ENCODE data around the gene PAXIP1. TPM values are rescaled to one million over a fixed set of nuclear protein-coding genes. Genes with fewer than 3 reads are reported as not detected.

The PAXIP1 gene
- total and polyA plus RNA-seq, 10 of the 15 experiments (the other 5 are each of a cell fraction or from before 2014, with no cell fraction given): 7.3 to 27.2 (median 18.1) TPM

DNA sequence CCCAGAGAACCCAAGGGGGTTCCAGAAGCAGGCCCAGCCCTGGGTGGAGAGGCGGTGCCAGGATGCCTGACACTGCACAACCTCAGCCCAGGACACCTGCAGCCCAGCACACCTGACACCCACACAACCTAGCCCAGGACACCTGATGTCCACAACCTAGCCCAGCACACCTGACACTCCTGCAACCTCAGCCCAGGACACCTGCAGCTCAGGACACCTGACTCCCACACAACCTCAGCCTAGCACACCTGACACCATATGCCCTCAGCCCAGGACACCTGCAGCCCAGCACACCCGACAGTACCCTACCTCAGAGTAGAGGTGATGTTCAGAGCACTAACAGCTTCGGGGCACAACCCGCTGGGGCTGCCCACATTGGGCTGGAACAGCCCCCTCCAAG, 87.3 kb downstream of the PAXIP1 start:
- WGBS (ENCODE audit: insufficient coverage, insufficient replicate concordance, low lambda C conversion rate, missing lambda C conversion rate): 37% methylated on average over 4 of the region's 4 CpGs

More for the DNA sequence above, 87.3 kb downstream of the PAXIP1 start:
- TF ChIP-seq, protein P1, sequence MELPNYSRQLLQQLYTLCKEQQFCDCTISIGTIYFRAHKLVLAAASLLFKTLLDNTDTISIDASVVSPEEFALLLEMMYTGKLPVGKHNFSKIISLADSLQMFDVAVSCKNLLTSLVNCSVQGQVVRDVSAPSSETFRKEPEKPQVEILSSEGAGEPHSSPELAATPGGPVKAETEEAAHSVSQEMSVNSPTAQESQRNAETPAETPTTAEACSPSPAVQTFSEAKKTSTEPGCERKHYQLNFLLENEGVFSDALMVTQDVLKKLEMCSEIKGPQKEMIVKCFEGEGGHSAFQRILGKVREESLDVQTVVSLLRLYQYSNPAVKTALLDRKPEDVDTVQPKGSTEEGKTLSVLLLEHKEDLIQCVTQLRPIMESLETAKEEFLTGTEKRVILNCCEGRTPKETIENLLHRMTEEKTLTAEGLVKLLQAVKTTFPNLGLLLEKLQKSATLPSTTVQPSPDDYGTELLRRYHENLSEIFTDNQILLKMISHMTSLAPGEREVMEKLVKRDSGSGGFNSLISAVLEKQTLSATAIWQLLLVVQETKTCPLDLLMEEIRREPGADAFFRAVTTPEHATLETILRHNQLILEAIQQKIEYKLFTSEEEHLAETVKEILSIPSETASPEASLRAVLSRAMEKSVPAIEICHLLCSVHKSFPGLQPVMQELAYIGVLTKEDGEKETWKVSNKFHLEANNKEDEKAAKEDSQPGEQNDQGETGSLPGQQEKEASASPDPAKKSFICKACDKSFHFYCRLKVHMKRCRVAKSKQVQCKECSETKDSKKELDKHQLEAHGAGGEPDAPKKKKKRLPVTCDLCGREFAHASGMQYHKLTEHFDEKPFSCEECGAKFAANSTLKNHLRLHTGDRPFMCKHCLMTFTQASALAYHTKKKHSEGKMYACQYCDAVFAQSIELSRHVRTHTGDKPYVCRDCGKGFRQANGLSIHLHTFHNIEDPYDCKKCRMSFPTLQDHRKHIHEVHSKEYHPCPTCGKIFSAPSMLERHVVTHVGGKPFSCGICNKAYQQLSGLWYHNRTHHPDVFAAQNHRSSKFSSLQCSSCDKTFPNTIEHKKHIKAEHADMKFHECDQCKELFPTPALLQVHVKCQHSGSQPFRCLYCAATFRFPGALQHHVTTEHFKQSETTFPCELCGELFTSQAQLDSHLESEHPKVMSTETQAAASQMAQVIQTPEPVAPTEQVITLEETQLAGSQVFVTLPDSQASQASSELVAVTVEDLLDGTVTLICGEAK (IDR thresholded peaks at IDR 0.05; ENCODE audit: borderline replicate concordance): no peak
- TF ChIP-seq BACH1 (IDR thresholded peaks at IDR 0.05; ENCODE audit: borderline replicate concordance) (no peak), BHLHE40 (IDR thresholded peaks at IDR 0.05; ENCODE audit: borderline replicate concordance in 1 of 2, low read depth in 2 of 2, low read length in 1 of 2) (no peak), TCF12 (IDR thresholded peaks at IDR 0.05; ENCODE audit: low read depth, low read length) (no peak), PML (IDR thresholded peaks at IDR 0.05; ENCODE audit: low read length) (no peak), ZNF622 (IDR thresholded peaks at IDR 0.05) (no peak), NRF1 (conservative IDR thresholded peaks at IDR 0.05; ENCODE audit: low read depth, low read length) (no peak), SREBF1 (IDR thresholded peaks at IDR 0.05; ENCODE audit: low read length) (no peak), IRF4 (IDR thresholded peaks at IDR 0.05; ENCODE audit: low read depth, low read length) (no peak)
- TF ChIP-seq, protein P2, sequence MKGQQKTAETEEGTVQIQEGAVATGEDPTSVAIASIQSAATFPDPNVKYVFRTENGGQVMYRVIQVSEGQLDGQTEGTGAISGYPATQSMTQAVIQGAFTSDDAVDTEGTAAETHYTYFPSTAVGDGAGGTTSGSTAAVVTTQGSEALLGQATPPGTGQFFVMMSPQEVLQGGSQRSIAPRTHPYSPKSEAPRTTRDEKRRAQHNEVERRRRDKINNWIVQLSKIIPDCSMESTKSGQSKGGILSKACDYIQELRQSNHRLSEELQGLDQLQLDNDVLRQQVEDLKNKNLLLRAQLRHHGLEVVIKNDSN (IDR thresholded peaks at IDR 0.05; ENCODE audit: borderline replicate concordance, extremely low read length, insufficient read depth, low read depth, low read length): no peak
- TF ChIP-seq, protein P3, sequence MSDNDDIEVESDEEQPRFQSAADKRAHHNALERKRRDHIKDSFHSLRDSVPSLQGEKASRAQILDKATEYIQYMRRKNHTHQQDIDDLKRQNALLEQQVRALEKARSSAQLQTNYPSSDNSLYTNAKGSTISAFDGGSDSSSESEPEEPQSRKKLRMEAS (IDR thresholded peaks at IDR 0.05; ENCODE audit: low read depth, low read length): no peak
- TF ChIP-seq, protein P4, sequence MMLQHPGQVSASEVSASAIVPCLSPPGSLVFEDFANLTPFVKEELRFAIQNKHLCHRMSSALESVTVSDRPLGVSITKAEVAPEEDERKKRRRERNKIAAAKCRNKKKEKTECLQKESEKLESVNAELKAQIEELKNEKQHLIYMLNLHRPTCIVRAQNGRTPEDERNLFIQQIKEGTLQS (IDR thresholded peaks at IDR 0.05; ENCODE audit: borderline replicate concordance, extremely low read depth, low read depth, low read length): no peak
- TF ChIP-seq, protein P5, sequence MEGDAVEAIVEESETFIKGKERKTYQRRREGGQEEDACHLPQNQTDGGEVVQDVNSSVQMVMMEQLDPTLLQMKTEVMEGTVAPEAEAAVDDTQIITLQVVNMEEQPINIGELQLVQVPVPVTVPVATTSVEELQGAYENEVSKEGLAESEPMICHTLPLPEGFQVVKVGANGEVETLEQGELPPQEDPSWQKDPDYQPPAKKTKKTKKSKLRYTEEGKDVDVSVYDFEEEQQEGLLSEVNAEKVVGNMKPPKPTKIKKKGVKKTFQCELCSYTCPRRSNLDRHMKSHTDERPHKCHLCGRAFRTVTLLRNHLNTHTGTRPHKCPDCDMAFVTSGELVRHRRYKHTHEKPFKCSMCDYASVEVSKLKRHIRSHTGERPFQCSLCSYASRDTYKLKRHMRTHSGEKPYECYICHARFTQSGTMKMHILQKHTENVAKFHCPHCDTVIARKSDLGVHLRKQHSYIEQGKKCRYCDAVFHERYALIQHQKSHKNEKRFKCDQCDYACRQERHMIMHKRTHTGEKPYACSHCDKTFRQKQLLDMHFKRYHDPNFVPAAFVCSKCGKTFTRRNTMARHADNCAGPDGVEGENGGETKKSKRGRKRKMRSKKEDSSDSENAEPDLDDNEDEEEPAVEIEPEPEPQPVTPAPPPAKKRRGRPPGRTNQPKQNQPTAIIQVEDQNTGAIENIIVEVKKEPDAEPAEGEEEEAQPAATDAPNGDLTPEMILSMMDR (IDR thresholded peaks at IDR 0.05 in 2 of 3, conservative IDR thresholded peaks at IDR 0.05 in 1 of 3; ENCODE audit: control insufficient read depth in 2 of 3, extremely low read depth in 1 of 3, insufficient read depth in 1 of 3, low read depth in 3 of 3, low read length in 3 of 3): no peak
- H3K27ac ChIP-seq (ENCODE audit: control insufficient read depth, insufficient read depth): no peak overlapping the region
- no peaks in the 10 kb centered on the region for H3K79me2 ChIP-seq (ENCODE audit: control insufficient read depth, insufficient read depth, low read length)
- no peak overlapping the region for H2AFZ ChIP-seq (ENCODE audit: control insufficient read depth, low read depth, low read length)
- no TSS peak for BruUV-seq (replicated peaks)
- POLR2A ChIA-PET: no interaction called here
- no peaks in the 10 kb centered on the region; a peak in 1 of 4 replicates for H3K27me3 ChIP-seq (replicated peaks in 1 of 2; ENCODE audit: control insufficient read depth in 2 of 2, insufficient read depth in 2 of 2, low read length in 1 of 2)
- no peak for ATAC-seq
- H3K4me1 ChIP-seq (ENCODE audit: control insufficient read depth, insufficient read depth, low read length): no peaks in the 10 kb centered on the region
- intact Hi-C loops (cut with micrococcal nuclease; ENCODE audit: unreplicated experiment) (no loop called here), in situ Hi-C loops (cut with MboI) (no loop called here)
- no peaks in the 10 kb centered on the region for H4K20me1 ChIP-seq (ENCODE audit: control insufficient read depth, insufficient read depth)
- no peaks in the 10 kb centered on the region for H3K36me3 ChIP-seq (ENCODE audit: control insufficient read depth in 2 of 2, insufficient read depth in 2 of 2, low read length in 1 of 2)
- no peak for FAIRE-seq
- CTCF ChIA-PET: interaction anchor here (0.7 to 8.1 kb wide), 6 partner anchors 12 to 616 kb away, joined by 3 to 61 read pairs (median 3); no protein-coding TSS in a partner anchor
- RAD21 ChIA-PET (ENCODE audit: unreplicated experiment): no interaction called here
- no peak overlapping the region for H3K4me2 ChIP-seq (ENCODE audit: control insufficient read depth, insufficient read depth)
- SMC1A ChIA-PET (ENCODE audit: uncharacterized antibody, unreplicated experiment): interaction anchor here (0.9 to 3.1 kb wide), 3 partner anchors 12 to 82 kb away, joined by 3 to 16 read pairs (median 4); no protein-coding TSS in a partner anchor
- H3K4me3 ChIP-seq: no peak overlapping the region
- peaks cover 3% of the 10 kb centered on the region; the same call in 1 of the 3 replicates for H3K9me3 ChIP-seq (replicated peaks; ENCODE audit: control insufficient read depth, insufficient read depth, low read length)
- no peak overlapping the region for H3K9ac ChIP-seq (ENCODE audit: control insufficient read depth, insufficient read depth, low read length)
- DNase-seq (ENCODE audit: low read depth, low spot score): no peak

Data from GM12878 (cell line).